Stimulated activated CD8-positive, alpha-beta memory T cell treated with anti-CD3 and anti-CD28 coated beads, Interleukin-15, amount 100 ng/mL, for 4 hours (primary cell): ENCODE results near the gene B4GAT1.

Source experiments
- DNase-seq, 2 donors: peaks; one replicate each; pipeline ENCODE4 v3.0.0-alpha.2; 2020; ENCODE audit warnings: low read depth in 2 of 2

B4GAT1 gene

DNA sequence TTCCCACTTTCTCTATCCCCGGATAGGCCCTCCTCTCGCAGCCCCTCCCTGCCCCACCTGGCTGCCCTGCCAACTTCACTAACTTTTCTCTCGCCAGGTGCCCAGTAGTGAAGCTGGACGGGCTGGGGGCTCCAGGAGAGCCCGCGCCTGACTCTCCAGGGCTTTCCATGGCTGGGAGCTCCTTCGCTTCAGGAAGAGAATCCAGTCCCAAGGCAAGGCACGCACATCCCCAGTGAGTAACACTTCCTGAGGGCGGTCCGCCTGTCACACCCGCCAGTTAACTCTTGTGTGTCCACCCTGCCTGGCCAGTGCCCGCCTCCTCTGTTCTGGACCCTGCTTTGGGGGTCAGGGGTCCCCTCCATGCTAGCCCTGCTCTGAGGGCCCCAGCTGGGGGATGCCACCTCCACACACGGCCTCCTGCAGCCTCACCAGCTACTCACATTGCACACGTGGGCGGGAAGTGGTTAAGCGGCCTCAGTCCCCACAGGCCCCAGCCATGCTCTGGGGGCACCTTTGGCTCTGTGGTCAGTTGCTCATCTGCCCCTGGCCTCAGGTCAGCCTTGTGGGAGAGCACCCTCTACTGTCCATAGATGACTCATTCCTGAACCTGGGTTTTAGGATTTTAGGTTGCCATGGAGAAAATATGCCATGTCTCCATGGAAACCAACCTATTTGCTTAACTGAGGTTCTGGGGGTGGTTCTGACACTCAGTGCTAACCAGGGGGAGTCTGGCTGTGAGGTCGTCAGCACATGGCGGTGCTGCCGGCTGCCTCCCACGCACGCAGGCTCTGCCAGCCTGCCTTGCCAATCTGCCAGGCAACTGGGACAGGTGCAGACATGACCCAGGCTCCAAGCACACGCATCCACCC is 11.0 kb downstream of the B4GAT1 start, which contains the start of gene RIN1:
Gene RIN1, minus strand, starts transcription at position 201 of the 869 bp plus-strand sequence. Its CDS starts 32 bp downstream, at position 169.
- no peak for DNase-seq

DNA sequence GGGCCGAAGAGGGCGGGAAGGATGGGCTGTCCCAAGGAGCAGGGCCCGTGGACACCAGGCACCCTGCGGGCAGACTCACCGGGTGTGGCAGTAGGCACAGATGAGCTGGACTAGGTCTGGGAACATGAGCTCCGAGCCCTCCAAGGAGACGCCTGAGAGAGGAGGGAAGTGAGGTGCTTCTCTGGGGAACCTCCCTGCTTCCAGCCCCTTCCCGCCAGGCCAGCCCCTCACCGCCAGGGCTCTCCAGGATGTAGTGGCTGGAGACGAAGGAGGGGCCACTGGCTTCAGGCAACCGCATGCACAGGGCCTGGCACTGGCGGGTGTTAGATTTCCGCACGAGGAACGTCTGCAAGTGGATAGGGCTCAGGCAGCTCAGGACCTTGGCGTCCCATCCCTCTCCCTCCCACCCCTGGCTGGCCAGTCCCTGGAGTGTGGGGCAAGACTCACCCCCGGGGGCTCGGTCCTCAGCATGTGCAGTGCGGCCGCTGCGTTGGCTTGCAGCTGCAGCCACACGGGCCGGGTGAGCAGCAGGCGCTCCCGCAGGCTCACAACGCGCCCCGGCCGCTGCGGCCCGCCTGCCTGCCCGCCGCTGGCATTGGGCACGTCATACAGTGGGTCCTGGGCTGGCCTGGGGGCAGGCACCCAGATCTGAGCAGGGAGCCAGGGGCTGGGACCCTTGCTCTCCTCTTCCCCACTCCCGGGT is 11.7 kb downstream of the B4GAT1 start:
- no peak for DNase-seq

DNA sequence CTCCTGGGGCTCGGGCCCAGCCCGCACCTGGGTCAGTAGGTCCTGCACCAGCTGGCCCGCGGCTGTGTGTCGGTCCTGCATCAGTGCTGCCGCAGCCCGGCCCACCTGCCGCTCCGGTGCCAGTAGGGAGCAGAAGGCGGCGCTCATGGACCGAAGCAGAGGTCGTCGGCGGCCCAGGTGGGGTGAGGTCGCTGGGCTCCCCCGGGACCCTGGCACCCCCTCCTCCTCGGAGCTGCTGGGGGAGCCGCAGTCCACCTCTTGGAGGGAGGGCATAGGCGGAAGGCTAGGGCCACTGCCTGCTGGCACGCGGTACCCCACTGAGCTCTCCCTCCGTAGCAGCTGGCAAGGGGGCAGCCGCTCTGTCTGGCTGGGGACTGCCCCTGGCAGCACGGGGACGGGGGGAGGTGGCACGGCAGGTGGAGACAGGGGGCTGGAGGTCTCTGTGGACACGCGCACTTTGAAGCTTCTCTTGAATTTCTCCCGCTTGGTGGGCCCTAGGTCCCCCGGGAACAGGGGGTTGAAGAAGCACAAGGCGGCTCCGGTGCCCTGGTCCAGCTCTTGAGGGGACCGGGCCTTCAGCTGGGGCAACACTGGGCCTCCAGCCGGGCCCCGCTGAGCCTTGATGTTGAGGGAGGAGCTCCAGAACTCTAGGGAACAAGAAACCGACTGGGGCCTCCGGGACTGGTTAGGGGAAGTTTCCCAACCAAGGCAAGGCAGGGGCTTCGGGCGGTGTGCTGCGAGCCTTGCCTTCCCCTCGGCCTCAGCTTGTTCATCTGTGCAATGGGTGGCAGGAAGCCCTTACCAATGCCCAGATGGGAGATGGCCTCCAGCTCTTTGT is 12.6 kb downstream of the B4GAT1 start:
- DNase-seq: no peak

DNA sequence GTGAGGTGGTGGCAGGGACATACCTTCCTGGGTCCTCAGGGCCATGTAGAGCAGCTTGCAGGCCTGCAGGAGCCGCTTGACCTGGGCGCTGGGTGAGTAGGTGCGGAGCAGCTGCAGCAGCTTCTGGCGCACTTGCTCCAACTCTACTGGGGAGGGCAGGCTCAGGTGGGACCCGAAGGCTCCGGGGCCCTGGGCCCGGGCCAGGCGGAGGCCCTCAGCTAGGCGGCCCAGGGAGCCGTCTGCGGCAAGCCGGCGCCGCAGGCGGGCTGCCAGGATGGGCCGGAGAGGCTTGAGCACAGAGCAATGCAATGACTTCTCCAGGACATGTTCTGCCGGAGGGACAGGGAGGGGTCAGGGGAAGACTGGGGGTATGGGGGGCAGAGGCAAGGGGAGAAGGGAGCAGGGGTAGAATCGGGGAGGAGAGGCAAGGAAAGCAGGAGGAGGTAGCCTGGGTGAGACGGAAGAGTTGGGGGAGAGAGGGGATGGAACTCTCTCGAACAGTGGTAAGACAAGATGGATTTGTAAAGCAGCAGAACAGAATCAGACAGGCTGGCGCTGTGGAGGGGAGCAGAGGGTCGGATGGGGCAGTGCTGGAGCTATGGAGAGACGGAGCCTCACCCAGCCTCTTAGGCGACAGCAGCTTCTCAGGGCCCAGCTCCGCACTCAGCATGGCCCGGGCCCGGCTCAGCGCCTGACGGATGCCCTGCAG is 13.4 kb downstream of the B4GAT1 start:
- no peak for DNase-seq

DNA sequence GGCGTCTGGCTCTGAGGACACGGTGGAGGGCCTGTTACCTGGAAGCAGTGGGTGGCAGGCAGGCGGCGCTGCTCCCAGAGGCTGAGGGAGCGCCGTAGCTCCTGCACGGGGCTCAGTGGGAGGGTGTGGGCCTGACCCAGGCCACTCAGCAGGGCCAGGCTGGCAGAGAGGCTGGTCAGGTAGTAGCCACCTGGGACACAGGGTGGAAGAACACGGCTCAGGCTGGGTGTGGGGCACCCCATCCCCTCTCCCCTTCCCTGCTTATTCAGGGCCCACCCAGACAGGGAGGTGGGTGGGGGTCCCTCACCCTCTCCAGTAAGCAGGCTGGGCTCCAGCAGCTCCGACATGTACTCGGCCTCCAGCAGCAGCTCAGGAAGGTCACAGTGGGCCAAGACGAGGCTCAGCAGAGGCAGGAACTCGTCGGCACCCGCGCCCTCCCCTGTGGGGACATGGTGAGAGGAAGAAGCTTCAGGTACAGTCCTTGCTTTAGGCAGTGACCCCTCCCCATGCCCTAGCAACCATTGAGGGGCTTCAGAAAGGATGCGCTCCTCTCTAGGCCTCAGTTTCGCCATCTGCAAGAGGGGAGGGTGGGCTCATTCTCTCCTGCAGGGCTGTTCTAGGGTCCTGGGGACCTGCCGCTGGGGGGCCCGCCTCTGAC is 14.1 kb downstream of the B4GAT1 start:
- no peak for DNase-seq

DNA sequence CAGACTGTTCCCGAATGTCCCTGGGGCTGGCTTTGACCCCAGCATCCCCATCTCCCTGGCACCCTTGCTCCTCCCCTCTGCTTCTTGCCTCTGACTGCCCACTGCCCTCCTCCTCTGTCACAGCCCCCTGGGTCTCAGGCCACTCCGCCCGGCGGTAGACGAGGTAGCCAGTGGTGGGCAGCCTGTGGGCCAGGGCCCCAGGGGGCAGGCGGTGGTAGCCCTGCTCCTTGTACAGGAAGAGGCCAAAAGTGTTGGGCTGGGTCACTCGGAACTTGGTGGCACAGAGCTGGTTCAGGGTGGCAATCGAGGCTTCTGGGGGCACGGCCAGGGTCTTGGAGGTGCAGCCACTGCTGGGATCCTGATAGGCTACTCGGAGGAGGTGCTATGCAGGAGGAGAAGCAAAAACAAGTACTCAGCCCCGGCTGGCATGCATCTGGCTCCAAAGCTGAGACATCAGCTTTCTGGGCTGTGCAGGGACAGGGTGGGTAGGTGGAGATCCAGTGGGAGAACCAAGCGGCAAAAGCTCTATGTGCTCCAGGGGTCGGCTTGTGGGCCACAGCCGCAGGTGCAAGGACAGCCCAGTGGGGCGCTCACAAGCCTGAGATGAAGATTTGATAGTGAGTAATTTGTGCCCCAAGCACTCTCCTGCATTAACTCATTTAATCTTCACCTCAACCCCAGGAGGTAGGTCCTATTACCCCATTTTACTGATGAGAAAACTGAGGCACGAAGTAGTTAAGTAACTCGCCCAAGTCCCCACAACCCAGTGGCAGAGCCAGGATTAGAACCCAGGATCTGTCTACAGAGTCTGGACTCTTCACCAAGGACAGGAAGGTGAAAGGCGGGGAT is 14.8 kb downstream of the B4GAT1 start:
- no peak for DNase-seq

DNA sequence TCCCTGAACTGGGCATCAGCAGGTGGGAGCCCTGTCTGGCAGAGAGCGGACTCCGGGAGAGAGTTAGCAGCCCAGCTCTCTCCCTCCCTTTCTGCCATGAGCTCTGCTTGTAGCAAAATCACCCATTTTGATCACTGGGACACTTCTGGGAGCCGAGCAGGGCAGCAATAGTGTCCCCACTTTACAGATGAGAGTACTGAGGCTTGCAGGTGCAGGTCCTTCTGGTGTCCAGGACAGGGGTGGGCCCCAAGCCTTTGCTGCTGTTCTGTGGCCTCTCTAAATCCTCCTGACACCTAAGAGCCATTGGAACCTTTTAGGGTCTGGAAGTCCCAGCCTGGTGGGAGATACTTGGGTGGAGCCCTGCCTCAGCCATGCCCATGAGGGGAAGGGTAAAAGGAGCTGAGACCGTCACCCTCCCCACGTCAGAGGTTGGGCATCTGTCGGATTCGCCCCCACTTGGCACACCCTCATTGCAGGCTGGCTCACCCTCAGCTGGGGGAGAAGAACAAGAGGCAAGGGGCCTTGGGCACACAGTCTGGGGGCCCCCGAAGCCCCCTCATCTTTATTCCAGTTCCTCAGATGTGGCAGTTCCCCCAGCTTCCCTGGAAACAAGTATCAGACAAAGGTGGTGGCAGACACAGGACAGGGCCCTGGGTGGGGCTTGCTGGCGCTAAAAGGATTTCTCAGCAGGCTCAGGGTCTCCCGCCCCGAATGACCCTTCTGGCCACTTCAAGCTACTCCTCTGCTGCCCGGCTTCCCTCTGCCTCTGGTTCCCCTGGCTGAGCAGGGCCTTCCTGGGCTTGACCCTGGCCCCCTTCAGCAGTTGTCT is 15.7 kb downstream of the B4GAT1 start:
- DNase-seq: no peak

DNA sequence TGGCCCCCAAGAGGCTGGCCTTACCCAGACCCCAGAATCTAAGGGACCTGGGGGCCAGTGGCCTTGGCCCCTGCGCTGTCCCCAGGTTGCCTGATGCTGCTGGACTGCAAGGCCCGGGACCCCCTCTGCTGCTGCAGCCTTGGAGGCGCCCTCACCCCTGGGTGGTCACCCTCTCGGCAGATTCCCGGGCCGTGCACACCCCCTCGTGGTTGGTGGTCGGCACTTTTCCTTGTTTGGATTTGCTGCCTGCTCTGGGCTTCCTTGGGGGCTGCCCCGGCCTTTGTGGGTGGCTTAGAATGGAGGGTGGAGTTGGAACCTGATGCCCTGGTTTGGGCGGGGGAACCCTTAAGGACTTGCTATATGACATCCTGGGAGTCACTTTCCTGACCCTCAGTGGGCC is 16.5 kb downstream of the B4GAT1 start:
- no peak for DNase-seq

DNA sequence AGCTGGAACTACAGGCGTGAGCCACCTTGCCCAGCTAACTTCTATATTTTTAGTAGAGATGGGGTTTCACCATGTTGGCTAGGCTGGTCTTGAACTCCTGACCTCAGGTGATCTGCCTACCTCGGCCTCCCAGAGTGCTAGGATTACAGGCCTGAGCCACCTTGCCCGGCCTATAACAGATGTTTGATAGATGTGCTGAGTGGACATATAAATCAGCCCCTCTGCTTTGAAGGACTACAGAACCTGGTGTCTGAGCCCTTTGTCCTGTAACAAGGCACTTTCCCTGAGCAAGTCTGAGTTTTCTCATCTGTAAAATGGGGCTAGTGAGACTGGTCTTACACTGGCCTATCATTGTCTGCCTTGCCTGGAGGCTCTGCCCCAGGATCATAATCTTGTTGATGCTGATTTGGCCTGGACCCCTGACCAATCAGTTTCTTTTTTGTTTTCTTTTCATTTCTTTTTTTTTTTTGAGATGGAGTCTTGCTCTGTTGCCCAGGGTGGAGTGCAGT is 18.2 kb downstream of the B4GAT1 start:
- no peak for DNase-seq

DNA sequence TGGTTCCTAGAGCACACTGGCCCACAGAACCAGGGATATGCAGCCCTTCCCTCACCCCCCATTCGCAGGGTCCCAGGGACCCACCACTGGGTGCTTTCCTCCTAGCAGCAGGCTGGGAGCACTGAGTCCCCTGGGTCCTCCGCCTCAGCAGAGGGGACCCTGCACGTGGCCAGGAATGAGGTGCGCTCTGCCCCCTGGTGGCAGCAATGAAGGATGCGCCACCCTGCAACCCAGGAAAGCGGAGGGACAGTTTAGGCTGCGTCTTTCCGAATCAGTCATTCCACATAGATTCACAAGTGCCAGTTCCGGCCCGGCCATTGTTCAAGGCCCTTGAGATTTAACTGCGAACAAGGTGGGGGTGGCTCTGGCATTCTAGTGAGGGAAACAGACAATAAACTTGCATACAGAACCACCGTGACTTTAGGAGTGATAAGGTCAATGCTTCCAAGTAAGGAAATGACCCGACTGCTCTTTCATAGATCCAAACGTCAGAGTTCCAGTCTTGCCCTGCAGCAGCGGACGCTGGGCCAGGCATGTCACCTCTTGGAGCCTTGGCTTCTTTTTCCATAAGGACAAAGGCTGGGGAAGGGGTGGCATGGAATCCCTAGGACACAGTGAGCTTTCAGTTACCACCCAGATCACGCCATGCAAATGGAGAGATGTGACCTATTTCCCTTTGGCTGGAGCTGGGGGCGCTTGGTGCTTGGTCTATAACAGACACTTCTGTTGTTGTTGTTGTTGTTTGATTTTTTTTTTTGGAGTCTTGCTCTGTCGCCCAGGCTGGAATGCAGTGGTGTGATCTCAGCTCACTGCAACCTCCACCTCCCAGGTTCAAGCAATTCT is 18.9 kb downstream of the B4GAT1 start:
- DNase-seq: peak; percentile 60 to 61

DNA sequence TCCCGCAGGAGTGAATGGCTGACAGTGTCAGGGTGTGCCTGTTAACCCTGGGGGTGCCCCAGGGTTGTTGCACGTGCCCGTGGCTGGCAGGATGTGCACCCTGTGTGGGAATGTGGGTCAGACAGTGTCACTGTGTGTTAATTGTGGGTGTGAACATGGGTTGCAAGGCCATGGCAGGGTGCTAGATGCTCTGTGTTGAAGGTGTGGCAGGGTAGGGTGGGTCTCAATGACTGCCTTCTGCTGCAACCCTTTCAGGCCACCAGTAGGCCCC is 19.5 kb downstream of the B4GAT1 start:
- no peak for DNase-seq

DNA sequence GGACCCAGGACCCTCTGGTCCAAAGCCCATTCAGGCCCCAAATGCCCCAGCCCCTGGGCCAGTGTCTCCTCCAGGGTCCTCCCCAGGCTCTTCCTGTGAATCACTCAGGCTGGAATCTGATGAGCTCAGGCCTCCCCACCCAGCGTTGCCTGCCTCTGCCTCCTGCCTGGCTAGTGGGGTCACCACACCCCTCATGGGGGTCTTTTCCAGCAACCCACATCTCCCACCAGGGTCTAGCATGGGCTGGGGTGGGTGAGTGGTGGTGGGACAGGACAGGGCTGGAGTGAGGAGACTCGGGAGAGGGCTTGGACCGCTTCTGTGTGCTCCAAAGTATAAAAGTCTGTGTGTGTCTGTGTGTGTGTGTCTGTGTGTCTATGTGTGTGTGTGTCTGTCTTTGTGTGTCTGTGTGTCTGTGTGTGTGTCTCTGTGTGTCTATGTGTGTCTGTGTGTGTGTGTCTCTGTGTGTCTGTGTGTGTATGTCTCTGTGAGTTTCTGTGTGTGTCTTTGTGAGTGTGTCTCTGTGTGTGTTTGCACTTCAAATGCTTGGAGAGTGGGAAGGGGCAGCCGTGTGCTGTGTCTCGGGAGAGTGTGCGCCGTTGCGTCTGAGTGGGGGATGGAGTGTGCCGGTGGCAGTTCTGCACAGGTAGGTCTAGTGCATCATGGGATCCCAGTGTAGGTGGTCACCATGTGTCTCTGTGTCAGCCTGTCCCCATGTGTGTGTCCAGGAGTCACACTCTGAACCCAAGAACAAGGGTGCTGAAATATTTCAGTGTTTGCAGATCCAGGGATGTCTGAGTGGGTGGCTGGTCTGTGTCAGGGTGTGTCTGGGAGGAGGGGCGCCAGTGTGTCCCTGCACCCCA is 20.0 kb downstream of the B4GAT1 start:
- no peak for DNase-seq

DNA sequence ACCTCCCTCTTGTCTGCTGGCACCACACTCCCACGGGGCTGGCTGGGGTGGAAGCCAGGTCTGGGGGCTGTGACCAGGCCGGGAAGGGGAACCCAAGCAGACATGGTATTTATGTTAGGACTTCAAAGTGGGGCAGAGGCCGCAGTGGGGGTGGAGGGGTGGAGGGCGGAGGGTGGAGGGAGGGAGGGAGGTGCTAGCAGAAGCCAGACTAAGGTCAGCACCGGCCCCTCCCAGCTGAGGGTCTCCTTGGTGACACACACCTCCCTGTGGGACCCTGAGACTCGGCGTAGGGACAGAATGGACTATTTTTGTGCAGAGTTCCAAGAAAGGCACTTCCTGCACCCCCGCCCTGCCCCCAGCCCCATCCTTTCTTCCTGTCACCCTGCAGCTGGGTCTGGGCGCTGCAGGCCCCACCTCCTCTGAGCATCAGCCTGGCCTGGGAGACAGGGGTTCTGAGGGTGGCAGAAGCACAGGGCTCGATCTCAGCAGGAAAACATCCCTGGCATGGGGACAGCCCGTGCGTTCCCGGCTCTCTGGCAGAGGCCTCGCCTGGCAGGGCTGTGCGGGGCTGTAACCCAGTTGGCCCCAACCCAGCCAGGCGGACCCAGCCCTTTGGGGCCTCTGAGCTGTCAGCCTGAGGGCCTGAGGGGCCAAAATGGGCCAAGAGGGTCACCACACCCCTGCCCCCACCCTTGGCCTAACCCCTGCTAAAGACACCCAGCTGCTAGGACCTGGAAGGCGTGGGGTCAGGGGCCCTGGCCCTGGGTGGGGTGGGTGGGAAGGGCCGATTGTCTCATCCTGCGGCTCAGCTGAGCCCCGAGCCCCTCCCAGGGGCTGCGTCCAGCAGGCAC is 20.9 kb downstream of the B4GAT1 start:
- DNase-seq: no peak

DNA sequence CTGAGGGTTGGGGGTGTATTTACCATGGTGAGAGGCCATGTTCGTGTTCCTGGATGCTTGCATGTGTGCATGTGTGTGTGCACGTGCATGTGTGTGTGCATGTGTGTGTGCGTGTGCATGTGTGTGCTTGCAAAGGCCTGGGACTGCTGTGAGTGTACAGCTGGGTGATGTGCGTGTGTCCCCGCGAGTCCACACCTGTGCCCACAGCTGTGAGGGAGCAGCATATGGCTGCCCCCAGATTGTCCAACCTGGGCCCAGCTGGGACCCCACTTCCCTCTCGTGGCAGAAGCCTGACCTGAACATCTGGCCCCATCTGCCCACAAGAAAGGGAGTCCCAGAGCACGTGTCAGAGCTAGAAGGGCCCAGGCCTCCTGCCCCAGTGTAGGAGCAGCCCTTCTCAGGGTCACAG is 22.2 kb downstream of the B4GAT1 start:
- no peak for DNase-seq

DNA sequence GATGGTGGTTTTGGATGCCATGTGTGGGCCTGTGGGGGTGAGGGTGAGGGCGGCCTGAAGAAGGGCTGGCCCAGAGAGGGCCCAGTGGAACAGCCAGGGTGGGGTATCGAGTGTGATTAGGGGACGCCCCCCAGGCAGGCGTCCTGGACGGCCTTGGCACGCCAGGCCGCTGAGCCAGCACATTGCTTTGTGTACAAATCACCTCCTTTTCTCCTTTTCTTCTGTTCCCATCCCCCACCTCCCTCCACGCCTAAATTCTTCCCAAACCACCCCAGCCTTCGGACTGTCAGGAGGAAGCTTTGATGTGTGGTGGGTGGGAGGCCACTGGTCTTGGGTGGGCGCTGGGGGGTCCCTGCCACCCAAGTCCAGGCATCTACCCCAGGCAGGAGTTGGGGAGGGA is 22.8 kb downstream of the B4GAT1 start:
- DNase-seq: no peak

DNA sequence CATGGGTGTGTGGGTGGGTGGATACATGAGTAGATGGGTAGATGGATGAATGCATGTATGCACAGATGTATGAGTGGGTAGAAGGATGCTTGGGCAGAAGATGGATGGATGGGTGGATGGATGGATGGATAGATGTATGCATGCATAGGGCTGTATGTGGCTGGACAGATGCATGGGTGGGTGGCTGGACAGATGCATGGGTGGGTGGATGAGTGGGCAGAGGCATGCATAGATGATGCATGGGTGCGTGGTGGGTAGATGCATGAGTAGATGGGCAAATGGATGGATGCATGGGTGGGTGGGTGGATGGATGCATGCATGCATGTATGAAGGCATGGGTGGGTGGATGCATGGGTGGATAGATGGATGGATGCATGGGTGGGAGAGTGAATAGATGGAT is 23.7 kb downstream of the B4GAT1 start:
- no peak for DNase-seq
